Activated naive CD8-positive, alpha-beta T cell treated with anti-CD3 and anti-CD28 coated beads, Interleukin-2, amount 10 ng/mL, durations not matched to agents 7 days and 5 days (primary cell): Measurements from ENCODE around the gene VPS45. TPM values are rescaled to one million over a fixed set of nuclear protein-coding genes. Genes with fewer than 3 reads are reported as not detected.
"Not testable (repeated sequence)": the region's sequence is repeated elsewhere in the genome, so short reads cannot be mapped to it uniquely, and the experiment has no call there.

ENCODE experiments used
- ATAC-seq: fragments of 150-1000 bp; cut with Tn5 transposase; one replicate; pipeline ENCODE4 v1.10.0; 2021; ENCODE audit warnings: low read depth, moderate library complexity
- POLR2A ChIA-PET: fragments of 350-600 bp; sonication (Branson Sonifier 250); formaldehyde crosslinking; loops from one replicate; lab custom pipeline; 2021; ENCODE audit warnings: antibody characterized with exemption; lab: Charles Lee
- DNase-seq: peaks from one replicate; pipeline ENCODE4 v3.0.0; 2021
- H3K27ac Mint-ChIP-seq: one replicate; pipeline ENCODE4 v1.8.0; 2022; ENCODE audit warnings: mild to moderate bottlenecking, mixed read lengths
- H3K27me3 Mint-ChIP-seq: one replicate; pipeline ENCODE4 v1.8.0; 2022; ENCODE audit warnings: mild to moderate bottlenecking, moderate library complexity, mixed read lengths
- H3K36me3 Mint-ChIP-seq: one replicate; pipeline ENCODE4 v1.8.0; 2021; ENCODE audit warnings: mild to moderate bottlenecking, mixed read lengths
- H3K4me1 Mint-ChIP-seq: one replicate; pipeline ENCODE4 v1.8.0; 2021; ENCODE audit warnings: mixed read lengths
- H3K4me3 Mint-ChIP-seq: one replicate; pipeline ENCODE4 v1.8.0; 2022; ENCODE audit warnings: mild to moderate bottlenecking, moderate library complexity, mixed read lengths
- H3K9me3 Mint-ChIP-seq: one replicate; pipeline ENCODE4 v1.8.0; 2021; ENCODE audit warnings: mixed read lengths
- total RNA-seq, 2 experiments: library from RNA; stranded (reverse); gene quantifications; one replicate each; pipeline ENCODE4 v1.2.3, GENCODE V29; 2021

The VPS45 gene, protein sequence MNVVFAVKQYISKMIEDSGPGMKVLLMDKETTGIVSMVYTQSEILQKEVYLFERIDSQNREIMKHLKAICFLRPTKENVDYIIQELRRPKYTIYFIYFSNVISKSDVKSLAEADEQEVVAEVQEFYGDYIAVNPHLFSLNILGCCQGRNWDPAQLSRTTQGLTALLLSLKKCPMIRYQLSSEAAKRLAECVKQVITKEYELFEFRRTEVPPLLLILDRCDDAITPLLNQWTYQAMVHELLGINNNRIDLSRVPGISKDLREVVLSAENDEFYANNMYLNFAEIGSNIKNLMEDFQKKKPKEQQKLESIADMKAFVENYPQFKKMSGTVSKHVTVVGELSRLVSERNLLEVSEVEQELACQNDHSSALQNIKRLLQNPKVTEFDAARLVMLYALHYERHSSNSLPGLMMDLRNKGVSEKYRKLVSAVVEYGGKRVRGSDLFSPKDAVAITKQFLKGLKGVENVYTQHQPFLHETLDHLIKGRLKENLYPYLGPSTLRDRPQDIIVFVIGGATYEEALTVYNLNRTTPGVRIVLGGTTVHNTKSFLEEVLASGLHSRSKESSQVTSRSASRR
- 10 to 100 TPM; 41.1 to 42.6 TPM for total RNA-seq

- Mint-ChIP-seq H3K36me3 (peaks cover 14% of the 10 kb centered on the region), H3K9me3 (no peaks in the 10 kb centered on the region), H3K4me3 (peak within 1 kb of the TSS; percentile 95), H3K27ac (peak within 1 kb of the TSS; percentile 93), H3K27me3 (no peaks in the 10 kb centered on the region), H3K4me1 (peaks cover 31% of the 10 kb centered on the region)
- DNase-seq (peak; percentile 84), ATAC-seq (peak; percentile 97)
- POLR2A ChIA-PET: interaction anchor here (0.6 to 5.3 kb wide), 14 partner anchors 22 to 224 kb away, joined by 3 to 47 read pairs (median 4); partner anchors contain the start of gene OTUD7B
Measured at GRCh38 chr1:150067184-150068108, at the start of gene VPS45. VPS45 (plus strand) TSS chr1:150067776; CDS start chr1:150067858, 82 bp downstream.

DNA sequence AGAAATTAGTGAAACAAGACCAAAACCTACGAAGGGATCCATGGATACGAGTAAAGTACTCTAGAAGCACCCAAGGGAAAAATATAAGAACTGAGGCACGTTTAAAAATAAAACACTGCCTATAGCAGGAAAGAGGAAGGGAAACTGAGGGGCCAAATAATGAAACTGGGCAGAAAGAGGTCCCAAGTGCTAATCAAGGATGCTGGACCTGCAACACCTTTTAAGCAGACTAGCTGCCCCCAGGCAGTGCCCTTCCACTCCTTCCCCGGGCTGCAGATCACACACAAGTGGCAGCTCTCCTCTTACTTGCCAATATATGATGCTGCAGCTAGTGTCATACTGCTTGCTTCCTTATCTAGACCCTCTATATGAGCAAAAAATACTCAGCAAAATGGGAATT, 49.4 kb upstream of the VPS45 start:
- H3K27ac Mint-ChIP-seq: no peak overlapping the region
- ATAC-seq: no peak
- H3K4me3 Mint-ChIP-seq: no peak overlapping the region
- H3K36me3 Mint-ChIP-seq: no peaks in the 10 kb centered on the region
- peaks cover 2% of the 10 kb centered on the region for H3K4me1 Mint-ChIP-seq
- H3K27me3 Mint-ChIP-seq: peaks cover under 1% of the 10 kb centered on the region
- no peak for DNase-seq
- H3K9me3 Mint-ChIP-seq: no peaks in the 10 kb centered on the region
- POLR2A ChIA-PET: interaction anchor here (0.5 kb wide), 1 partner anchor 135 kb away, joined by 4 read pairs; no protein-coding TSS in a partner anchor

- no peaks in the 10 kb centered on the region for H3K36me3 Mint-ChIP-seq
- no peaks in the 10 kb centered on the region for H3K9me3 Mint-ChIP-seq
- ATAC-seq (no peak), DNase-seq (no peak)
- H3K27ac Mint-ChIP-seq: no peak overlapping the region
- H3K27me3 Mint-ChIP-seq: peaks cover 10% of the 10 kb centered on the region
- POLR2A ChIA-PET: interaction anchor here (0.6 kb wide), 1 partner anchor 26 kb away, joined by 3 read pairs; no protein-coding TSS in a partner anchor
- H3K4me3 Mint-ChIP-seq: no peak overlapping the region
- H3K4me1 Mint-ChIP-seq: no peaks in the 10 kb centered on the region
Measured at GRCh38 chr1:150020711-150021110, 46.9 kb upstream of the VPS45 start.

DNA sequence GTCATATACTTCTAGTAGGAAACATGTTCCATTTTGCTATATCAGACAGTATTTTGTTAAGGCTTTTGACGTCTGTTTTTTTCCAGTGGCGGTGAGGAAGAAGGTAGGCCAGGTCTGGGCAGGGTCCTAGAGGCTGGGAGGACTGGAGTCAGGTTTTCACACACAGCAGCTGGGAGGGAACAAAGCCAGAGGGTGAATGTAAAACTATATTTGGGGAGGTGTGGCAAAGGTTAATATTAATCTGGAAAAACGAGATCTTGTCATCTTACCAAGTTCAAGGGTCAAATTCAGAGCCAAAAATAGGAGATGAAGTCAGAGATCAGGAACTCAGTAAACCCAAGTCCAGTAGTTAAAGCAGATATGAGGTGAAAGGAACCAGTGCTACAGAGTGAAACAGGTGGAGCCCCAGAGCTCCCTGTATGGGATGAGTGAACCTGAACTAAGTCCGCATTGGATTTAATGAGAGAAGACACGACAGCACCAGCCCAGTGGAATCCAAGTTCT, 46.3 kb upstream of the VPS45 start:
- no peaks in the 10 kb centered on the region for H3K4me1 Mint-ChIP-seq
- POLR2A ChIA-PET: no interaction called here
- no peaks in the 10 kb centered on the region for H3K36me3 Mint-ChIP-seq
- H3K9me3 Mint-ChIP-seq: no peaks in the 10 kb centered on the region
- no peak overlapping the region for H3K4me3 Mint-ChIP-seq
- H3K27ac Mint-ChIP-seq: no peak overlapping the region
- DNase-seq (no peak), ATAC-seq (no peak)
- H3K27me3 Mint-ChIP-seq: peaks cover 13% of the 10 kb centered on the region

DNA sequence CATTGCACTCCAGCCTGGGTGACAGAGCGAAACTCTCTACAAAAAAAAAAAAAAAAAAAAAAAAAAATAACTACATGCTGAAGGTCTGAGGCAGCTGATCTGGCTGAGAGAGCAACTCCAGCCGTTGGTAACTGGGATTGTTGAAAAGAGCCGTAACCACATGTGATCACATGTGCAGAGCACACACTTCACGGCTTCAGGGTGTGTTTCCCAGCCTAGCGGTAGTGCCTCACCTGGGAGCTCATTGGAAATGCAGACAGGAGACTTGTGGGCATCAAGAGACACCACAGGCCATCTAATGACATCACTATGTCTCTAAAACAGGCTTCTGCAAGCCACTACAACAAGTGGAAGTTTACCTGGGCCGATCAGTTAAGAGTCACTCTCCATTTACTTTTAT, 45.2 kb upstream of the VPS45 start:
- no peak overlapping the region for H3K27ac Mint-ChIP-seq

DNA sequence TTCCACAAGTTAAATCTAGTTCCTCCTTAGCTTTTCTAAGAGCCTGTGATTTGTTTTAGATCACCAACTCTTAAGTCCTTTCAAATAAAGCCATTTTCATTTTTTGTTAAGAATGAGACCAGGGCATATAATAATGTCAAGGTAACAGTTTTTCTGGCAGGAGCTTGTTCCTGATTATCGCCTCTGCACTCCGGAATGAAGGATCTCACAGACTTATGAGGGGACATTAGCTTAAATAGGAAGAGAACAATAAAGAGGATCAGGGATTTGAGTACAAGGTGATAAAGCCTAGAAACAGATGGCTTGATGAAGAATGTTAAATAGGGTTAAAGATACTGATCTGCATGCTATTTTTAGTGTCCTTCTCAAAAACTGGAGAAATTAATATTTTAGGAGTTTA, 43.4 kb upstream of the VPS45 start:
- H3K4me3 Mint-ChIP-seq: no peak overlapping the region
- no peaks in the 10 kb centered on the region for H3K9me3 Mint-ChIP-seq
- no peaks in the 10 kb centered on the region for H3K4me1 Mint-ChIP-seq
- DNase-seq: no peak
- H3K27ac Mint-ChIP-seq: no peak overlapping the region
- no peaks in the 10 kb centered on the region for H3K36me3 Mint-ChIP-seq
- H3K27me3 Mint-ChIP-seq: peaks cover 13% of the 10 kb centered on the region
- POLR2A ChIA-PET: no interaction called here
- no peak for ATAC-seq

More for the DNA sequence above, 45.2 kb upstream of the VPS45 start:
- no peak overlapping the region for H3K4me3 Mint-ChIP-seq
- POLR2A ChIA-PET: no interaction called here
- no peaks in the 10 kb centered on the region for H3K36me3 Mint-ChIP-seq
- no peak for DNase-seq
- no peaks in the 10 kb centered on the region for H3K4me1 Mint-ChIP-seq
- peaks cover 13% of the 10 kb centered on the region for H3K27me3 Mint-ChIP-seq
- no peaks in the 10 kb centered on the region for H3K9me3 Mint-ChIP-seq
- no peak for ATAC-seq

DNA sequence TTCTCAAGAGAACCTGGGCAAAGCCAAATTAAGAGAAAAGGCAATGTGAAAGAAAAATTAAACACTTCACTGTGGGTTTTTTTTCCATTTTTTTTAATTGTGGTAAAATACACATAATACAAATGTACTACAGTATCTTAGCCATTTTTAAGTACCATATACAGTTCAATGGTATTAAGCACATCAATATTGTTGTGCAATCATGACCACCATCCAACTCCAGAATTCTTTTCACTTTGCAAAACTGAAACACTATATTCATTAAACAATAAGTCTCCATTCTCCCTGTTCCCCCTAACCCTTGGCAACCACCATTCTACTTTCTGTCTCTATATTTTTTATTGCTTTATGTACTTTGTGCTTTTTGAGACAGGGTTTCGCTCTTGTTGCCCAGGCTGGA, 39.3 kb upstream of the VPS45 start:
- POLR2A ChIA-PET: no interaction called here
- ATAC-seq (no peak), DNase-seq (no peak)
- no peaks in the 10 kb centered on the region for H3K36me3 Mint-ChIP-seq
- no peaks in the 10 kb centered on the region for H3K9me3 Mint-ChIP-seq
- no peak overlapping the region for H3K27ac Mint-ChIP-seq
- no peaks in the 10 kb centered on the region for H3K4me1 Mint-ChIP-seq
- H3K27me3 Mint-ChIP-seq: peaks cover 14% of the 10 kb centered on the region
- no peak overlapping the region for H3K4me3 Mint-ChIP-seq

DNA sequence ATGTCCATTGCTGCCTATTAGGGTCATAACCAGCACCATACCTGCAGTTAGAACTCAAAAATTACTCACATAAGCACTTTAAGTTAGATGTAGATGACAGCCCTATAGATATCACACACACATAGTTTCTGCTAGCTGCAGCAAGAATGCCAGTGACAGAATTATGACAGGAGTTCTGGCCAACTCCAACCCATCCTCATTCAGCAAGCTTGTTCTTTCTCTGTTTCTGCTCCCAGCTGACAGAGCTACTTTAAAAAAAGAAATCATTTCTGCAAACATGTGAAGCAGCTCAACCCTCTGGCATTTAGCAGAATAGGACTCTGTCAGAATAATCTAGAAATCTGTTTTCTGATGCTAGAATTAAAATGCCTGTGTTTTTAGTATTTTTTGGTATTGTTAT, 33.2 kb upstream of the VPS45 start:
- ATAC-seq: no peak
- H3K27me3 Mint-ChIP-seq: peaks cover 6% of the 10 kb centered on the region
- H3K9me3 Mint-ChIP-seq: no peaks in the 10 kb centered on the region
- no peak overlapping the region for H3K4me3 Mint-ChIP-seq
- no peak overlapping the region for H3K27ac Mint-ChIP-seq
- POLR2A ChIA-PET: no interaction called here
- no peak for DNase-seq
- no peaks in the 10 kb centered on the region for H3K36me3 Mint-ChIP-seq
- H3K4me1 Mint-ChIP-seq: no peaks in the 10 kb centered on the region

- peaks cover 10% of the 10 kb centered on the region for H3K4me1 Mint-ChIP-seq
- no peak overlapping the region for H3K4me3 Mint-ChIP-seq
- no peaks in the 10 kb centered on the region for H3K9me3 Mint-ChIP-seq
- H3K27me3 Mint-ChIP-seq: peaks cover 9% of the 10 kb centered on the region
- no peak for ATAC-seq
- DNase-seq: no peak
- H3K27ac Mint-ChIP-seq: no peak overlapping the region
- POLR2A ChIA-PET: interaction anchor here (1.7 kb wide), 1 partner anchor 162 kb away, joined by 27 read pairs; a partner anchor contains a TSS
- H3K36me3 Mint-ChIP-seq: no peaks in the 10 kb centered on the region
Measured at GRCh38 chr1:150049926-150050325, 17.6 kb upstream of the VPS45 start.

GRCh38 chr1:150051089-150051373, 16.5 kb upstream of the VPS45 start:
- Mint-ChIP-seq H3K27me3 (peaks cover 9% of the 10 kb centered on the region), H3K9me3 (peaks cover 3% of the 10 kb centered on the region), H3K36me3 (no peaks in the 10 kb centered on the region), H3K4me3 (no peak overlapping the region), H3K4me1 (peaks cover 10% of the 10 kb centered on the region), H3K27ac (no peak overlapping the region)
- DNase-seq (no peak), ATAC-seq (no peak)
- POLR2A ChIA-PET: interaction anchor here (1.7 kb wide), 1 partner anchor 164 kb away, joined by 27 read pairs; a partner anchor contains a TSS

- ATAC-seq, H3K27ac Mint-ChIP-seq, H3K27me3 Mint-ChIP-seq, H3K9me3 Mint-ChIP-seq, H3K36me3 Mint-ChIP-seq, H3K4me3 Mint-ChIP-seq, DNase-seq: not testable (repeated sequence)
- POLR2A ChIA-PET: interaction anchor here (1.7 kb wide), 1 partner anchor 165 kb away, joined by 27 read pairs; a partner anchor contains a TSS
- H3K4me1 Mint-ChIP-seq: peaks cover 10% of the 10 kb centered on the region
Measured at GRCh38 chr1:150051905-150052412, 15.6 kb upstream of the VPS45 start.

- Mint-ChIP-seq H3K4me1 (peaks cover 10% of the 10 kb centered on the region), H3K4me3 (no peak overlapping the region), H3K27ac (no peak overlapping the region), H3K27me3 (peaks cover 6% of the 10 kb centered on the region), H3K9me3 (peaks cover 3% of the 10 kb centered on the region), H3K36me3 (no peaks in the 10 kb centered on the region)
- POLR2A ChIA-PET: interaction anchor here (1.4 kb wide), 1 partner anchor 166 kb away, joined by 6 read pairs; a partner anchor contains a TSS
- no peak for ATAC-seq
- DNase-seq: no peak
Measured at GRCh38 chr1:150053926-150054325, 13.7 kb upstream of the VPS45 start.

- H3K36me3 Mint-ChIP-seq, POLR2A ChIA-PET, H3K27me3 Mint-ChIP-seq, H3K9me3 Mint-ChIP-seq, H3K27ac Mint-ChIP-seq, DNase-seq, H3K4me1 Mint-ChIP-seq, ATAC-seq, H3K4me3 Mint-ChIP-seq: not testable (repeated sequence)
Measured at GRCh38 chr1:150055507-150055906, 12.1 kb upstream of the VPS45 start.
